ENCODE data around the gene NTM.

Gene NTM

DNA sequence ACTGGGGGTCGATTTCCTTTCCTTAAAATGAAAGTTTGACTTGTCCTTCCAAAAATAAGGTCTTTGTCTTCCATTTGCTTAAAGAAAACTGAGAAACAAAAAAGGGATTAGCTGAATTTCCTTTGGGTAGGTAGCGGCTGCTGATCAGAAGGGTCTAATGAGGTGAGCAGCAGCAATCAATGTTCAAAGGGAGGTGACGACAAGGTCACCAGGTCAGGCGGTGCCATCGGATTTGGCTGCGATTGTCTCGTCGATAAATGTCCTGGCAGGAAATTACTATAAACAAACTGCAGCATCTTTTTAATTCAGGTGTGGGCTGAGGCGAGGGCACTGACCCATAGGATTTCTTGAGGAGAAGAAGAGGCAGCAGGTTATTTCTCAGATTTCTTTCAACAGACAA is 480.1 kb downstream of the NTM start:
- no peak overlapping the region for H3K27ac ChIP-seq
- TF ChIP-seq, protein P1, sequence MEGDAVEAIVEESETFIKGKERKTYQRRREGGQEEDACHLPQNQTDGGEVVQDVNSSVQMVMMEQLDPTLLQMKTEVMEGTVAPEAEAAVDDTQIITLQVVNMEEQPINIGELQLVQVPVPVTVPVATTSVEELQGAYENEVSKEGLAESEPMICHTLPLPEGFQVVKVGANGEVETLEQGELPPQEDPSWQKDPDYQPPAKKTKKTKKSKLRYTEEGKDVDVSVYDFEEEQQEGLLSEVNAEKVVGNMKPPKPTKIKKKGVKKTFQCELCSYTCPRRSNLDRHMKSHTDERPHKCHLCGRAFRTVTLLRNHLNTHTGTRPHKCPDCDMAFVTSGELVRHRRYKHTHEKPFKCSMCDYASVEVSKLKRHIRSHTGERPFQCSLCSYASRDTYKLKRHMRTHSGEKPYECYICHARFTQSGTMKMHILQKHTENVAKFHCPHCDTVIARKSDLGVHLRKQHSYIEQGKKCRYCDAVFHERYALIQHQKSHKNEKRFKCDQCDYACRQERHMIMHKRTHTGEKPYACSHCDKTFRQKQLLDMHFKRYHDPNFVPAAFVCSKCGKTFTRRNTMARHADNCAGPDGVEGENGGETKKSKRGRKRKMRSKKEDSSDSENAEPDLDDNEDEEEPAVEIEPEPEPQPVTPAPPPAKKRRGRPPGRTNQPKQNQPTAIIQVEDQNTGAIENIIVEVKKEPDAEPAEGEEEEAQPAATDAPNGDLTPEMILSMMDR (IDR thresholded peaks at IDR 0.05), result no peak

DNA sequence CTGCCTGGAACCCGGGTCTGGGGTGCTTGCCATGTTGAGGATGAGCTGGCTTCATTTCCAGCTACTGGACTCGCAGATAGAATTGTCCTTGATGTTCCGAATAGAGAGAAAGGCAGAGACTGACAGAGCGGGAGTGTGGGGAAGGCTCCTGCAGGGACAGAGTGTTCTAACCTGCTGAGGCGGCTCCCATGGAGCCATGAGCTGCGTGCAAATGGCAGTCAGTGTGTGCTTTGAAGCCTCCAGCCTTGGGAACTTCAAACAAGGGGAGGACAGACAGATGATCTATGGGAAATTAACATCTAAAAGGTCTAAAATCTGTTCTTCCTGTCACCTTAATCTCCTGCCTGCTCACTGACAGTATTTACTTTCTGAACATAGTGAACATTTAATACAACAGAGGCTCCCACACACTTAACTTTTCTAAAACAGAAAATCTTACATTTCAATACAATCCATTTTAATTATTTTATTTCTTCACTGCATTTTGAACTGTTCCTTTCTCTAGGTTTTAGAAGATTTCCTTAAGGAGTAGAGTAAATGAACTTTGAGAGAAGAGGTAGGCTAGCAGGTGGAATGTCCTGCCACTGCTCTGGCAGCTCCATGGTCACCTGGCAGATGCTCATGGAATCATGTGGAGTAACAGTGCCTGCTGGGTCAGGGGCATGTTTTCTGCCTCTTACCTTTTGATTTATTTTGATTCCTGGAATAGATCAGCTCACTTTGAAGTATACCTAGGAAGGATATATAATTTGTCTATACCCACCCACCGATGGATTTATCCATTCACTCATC is 481.7 kb downstream of the NTM start:
- TF ChIP-seq, protein P1 (IDR thresholded peaks at IDR 0.05), result no peak
- no peak overlapping the region for H3K27ac ChIP-seq

DNA sequence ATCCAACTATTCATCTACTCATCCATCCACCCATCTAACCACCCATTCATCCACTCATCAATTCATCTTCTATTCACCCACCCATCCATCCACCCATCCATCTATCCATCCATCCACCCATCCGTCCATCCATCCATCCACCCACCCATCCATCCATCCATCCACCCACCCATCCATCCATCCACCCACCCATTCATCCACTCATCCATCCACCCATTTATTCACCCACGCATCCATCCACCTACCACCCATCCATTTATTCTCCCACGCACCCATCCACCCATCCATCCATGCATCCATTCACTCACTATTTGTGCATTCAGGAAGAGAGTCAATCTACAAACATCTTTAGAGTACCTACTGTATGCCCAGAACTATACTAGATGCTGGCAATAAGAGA is 482.3 kb downstream of the NTM start:
- no peak for TF ChIP-seq ZFX (IDR thresholded peaks at IDR 0.05; ENCODE audit: borderline replicate concordance)
- TF ChIP-seq, protein P1 (IDR thresholded peaks at IDR 0.05), result no peak
- no peak overlapping the region for H3K27ac ChIP-seq

DNA sequence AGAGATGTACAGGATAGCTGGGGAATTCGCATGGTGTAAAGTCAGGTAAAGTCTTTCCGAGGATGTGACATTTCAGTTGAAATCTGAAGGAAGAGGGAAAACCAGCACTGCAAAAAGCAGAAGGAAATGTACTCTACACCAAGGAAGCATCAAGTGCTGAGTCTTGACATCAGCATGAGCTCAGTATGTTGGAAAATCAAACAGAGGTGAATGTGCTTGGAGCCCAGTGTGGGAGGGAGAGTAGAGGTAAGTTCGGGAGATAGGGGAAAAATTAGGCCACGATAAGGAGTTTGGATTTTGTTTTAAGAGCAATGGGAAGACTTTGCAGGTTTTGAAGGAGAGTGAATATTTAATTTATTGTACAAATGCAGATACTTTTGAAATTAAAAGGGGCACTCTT is 484.0 kb downstream of the NTM start:
- TF ChIP-seq ZFX (IDR thresholded peaks at IDR 0.05; ENCODE audit: borderline replicate concordance), result no peak
- TF ChIP-seq, protein P1 (IDR thresholded peaks at IDR 0.05), result no peak
- no peak overlapping the region for H3K27ac ChIP-seq

DNA sequence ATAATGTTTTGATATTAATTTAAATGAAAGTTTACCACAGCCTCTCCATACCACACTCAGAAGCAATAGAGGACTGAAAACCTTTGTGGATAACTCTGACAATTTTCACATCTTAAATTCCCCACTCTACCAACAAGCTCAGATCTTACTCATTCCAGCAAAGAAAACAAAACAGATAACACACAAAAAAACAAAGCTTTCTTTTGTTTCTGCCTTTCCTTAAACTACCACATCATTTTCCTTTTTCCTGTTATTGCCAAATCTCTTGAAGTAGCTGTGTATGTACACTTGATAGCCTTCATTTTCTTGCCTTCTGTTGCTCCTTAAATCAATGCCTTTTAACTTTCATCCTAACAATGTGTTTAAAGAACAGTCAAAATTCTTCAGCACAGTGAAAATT is 484.9 kb downstream of the NTM start:
- TF ChIP-seq ZFX (IDR thresholded peaks at IDR 0.05; ENCODE audit: borderline replicate concordance), result no peak
- TF ChIP-seq, protein P1 (IDR thresholded peaks at IDR 0.05), result no peak
- H3K27ac ChIP-seq, result no peak overlapping the region

DNA sequence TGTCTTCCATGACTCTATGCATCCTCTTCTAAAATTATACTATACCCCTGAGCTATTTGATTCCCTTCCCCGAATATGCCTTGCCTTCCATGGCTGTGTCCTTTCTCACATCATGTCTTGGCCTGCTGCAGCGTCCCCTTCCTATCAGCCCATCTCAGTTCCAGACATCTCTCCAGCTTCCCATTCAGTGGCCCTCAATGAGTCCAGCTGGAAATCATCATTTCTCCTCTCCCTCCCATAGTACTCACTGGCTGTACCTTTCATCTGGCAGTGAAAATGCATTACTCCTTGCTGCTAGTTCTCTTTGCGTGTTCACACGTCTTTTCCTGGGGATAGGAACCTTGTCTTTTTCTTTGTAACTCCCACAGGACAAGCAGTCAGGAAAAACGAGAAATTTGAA is 486.8 kb downstream of the NTM start:
- H3K27ac ChIP-seq, result no peak overlapping the region
- TF ChIP-seq, protein P1 (IDR thresholded peaks at IDR 0.05), result no peak
- TF ChIP-seq ZFX (IDR thresholded peaks at IDR 0.05; ENCODE audit: borderline replicate concordance), result no peak

DNA sequence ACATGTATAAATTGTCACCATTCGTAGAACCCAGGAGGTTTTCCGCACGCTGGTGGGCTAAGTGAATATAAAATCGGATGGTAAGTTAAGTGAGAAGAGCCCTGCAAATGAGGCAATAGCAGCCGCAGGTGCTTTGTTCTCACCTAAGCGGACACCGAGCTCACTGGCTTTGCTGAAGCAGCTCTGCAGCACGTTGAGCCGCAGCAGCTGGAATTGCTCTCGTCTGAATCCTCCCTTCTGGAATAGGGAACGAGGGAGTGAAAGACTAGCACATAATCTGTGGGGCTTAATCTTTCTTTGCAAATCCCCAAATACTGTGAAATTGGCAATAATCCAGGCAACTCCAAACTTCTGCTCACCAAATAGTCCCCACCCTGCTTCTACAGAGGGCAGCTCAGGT is 488.1 kb downstream of the NTM start:
- no peak overlapping the region for H3K27ac ChIP-seq
- no peak for TF ChIP-seq ZFX (IDR thresholded peaks at IDR 0.05; ENCODE audit: borderline replicate concordance)
- TF ChIP-seq, protein P1 (IDR thresholded peaks at IDR 0.05), result no peak
